Measurements from ENCODE around the gene ZNF791.

- TF ChIP-seq, protein P1, sequence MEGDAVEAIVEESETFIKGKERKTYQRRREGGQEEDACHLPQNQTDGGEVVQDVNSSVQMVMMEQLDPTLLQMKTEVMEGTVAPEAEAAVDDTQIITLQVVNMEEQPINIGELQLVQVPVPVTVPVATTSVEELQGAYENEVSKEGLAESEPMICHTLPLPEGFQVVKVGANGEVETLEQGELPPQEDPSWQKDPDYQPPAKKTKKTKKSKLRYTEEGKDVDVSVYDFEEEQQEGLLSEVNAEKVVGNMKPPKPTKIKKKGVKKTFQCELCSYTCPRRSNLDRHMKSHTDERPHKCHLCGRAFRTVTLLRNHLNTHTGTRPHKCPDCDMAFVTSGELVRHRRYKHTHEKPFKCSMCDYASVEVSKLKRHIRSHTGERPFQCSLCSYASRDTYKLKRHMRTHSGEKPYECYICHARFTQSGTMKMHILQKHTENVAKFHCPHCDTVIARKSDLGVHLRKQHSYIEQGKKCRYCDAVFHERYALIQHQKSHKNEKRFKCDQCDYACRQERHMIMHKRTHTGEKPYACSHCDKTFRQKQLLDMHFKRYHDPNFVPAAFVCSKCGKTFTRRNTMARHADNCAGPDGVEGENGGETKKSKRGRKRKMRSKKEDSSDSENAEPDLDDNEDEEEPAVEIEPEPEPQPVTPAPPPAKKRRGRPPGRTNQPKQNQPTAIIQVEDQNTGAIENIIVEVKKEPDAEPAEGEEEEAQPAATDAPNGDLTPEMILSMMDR (IDR thresholded peaks at IDR 0.05) = no peak
- no peak for TF ChIP-seq POLR2A (IDR thresholded peaks at IDR 0.05)
- no peak for TF ChIP-seq POLR2AphosphoS5 (IDR thresholded peaks at IDR 0.05)
Observed at GRCh38 chr19:12655546-12655945, 44.8 kb downstream of the ZNF791 start.
